Right forelimb (tissue), 1 donor: ENCODE measurements around the gene MZT1.

Experiments
- DNase-seq: peaks from one replicate; pipeline ENCODE4 v3.0.0-alpha.2; 2018

MZT1 gene

DNA sequence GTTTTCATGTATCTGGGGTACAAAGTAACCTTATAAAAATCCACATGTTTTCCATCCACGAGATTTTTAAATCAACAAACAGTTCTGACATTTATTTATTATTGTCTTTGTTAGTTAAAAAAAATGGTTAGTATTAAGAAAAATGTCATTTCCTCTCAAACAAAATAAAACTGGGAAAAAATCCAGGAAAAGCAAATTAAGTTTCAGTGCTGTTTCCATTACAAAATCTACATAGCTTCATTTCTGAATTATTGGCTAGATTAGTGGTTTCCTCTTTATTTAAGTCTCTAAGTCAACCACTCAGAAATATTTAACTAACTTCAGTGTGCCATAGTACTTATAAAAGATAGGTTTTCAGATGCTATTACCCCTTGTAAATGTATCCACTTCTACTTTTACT, 49.1 kb downstream of the MZT1 start:
- no peak for DNase-seq

DNA sequence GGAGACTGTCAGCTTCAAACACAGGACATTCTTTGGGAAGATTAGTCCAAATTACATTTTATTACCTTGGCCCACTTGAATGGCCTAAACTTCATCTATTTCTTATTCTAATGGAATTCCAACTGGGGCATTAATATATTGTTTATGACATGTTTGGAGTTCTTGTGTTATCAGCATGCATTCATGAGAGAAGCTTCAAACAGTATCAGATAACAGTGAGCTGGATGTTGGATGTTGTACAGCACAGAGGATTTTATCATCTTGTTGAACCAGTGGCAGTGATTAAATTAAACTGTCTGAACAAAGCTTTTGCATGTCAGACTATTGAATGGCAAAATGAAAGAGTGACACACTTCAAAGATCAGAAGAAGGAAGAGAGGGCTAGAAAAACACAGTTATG, 50.0 kb downstream of the MZT1 start:
- DNase-seq = no peak

DNA sequence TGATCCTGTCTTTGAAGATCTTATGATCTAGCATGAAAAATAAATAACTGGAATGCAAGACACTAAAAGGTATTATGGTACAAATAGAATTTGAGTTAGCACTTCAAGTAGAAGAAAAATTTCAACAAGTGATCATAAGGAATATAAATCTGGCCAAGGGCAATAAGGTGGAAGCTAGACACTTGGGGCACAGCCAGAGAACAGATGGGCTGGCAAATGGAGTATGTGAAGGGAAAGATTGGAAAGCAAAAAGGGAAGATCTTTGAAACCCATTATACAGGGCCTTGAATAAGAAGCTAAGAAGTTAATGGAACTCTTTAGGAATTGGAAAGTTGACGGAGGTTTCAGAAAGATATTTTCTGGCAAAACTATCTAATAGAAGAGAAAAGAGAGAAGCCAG, 61.0 kb downstream of the MZT1 start:
- no peak for DNase-seq

DNA sequence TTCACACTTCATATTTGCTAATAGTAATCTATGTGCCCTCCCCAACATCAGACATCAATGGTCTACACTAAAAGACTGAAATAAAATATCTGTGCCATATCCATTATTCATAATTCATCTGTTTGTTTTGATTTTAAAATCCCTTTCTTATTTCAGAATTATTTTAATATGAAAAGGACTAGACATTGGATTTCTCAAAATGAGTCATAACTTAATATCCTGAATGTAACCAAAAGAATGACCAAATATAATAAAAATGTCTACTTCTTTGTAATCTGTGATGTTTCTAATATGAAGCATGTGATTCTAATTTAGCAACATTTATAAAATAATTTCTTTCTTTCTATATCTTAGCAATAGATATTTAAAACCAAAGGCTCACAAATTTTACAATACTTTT, 64.9 kb downstream of the MZT1 start:
- DNase-seq = no peak
